Endothelial cell (in vitro differentiated cells): Measurements from ENCODE around the gene STARD13. TPM values are rescaled to one million over a fixed set of nuclear protein-coding genes. Genes with fewer than 3 reads are reported as not detected.

Source experiments
- DNase-seq: peaks from one replicate; pipeline ENCODE4 v3.0.0; 2021; ENCODE audit warnings: low spot score
- H3K27ac Mint-ChIP-seq: one replicate; pipeline ENCODE4 v1.8.0; 2021; ENCODE audit warnings: mixed read lengths, inconsistent platforms; ENCODE audit not compliant: unreplicated experiment
- H3K27me3 Mint-ChIP-seq: one replicate; pipeline ENCODE4 v1.8.0; 2021; ENCODE audit warnings: mild to moderate bottlenecking, moderate library complexity, mixed read lengths, inconsistent platforms; ENCODE audit not compliant: unreplicated experiment
- H3K36me3 Mint-ChIP-seq: one replicate; pipeline ENCODE4 v1.8.0; 2021; ENCODE audit warnings: mild to moderate bottlenecking, low read depth, mixed read lengths, inconsistent platforms; ENCODE audit not compliant: unreplicated experiment
- H3K4me1 Mint-ChIP-seq: one replicate; pipeline ENCODE4 v1.8.0; 2021; ENCODE audit warnings: mild to moderate bottlenecking, mixed read lengths, inconsistent platforms; ENCODE audit not compliant: unreplicated experiment
- H3K4me3 Mint-ChIP-seq: one replicate; pipeline ENCODE4 v1.8.0; 2021; ENCODE audit warnings: mild to moderate bottlenecking, mixed read lengths, inconsistent platforms; ENCODE audit not compliant: unreplicated experiment
- H3K9me3 Mint-ChIP-seq: one replicate; pipeline ENCODE4 v1.8.0; 2021; ENCODE audit warnings: mixed read lengths, inconsistent platforms; ENCODE audit not compliant: unreplicated experiment
- total RNA-seq: library from RNA; stranded (reverse); fragmentation: NEBNext Ultra II Directional; extraction: Animal tissue kit (Norgen Biotek cat#: 25700); gene quantifications from one replicate; pipeline ENCODE4 v1.2.1, GENCODE V29; 2021; ENCODE audit not compliant: unreplicated experiment
- TF ChIP-seq, protein P1 (sequence below): fragments of 200-600 bp; sonication (generic); IDR thresholded peaks from one replicate; pipeline ENCODE4 v1.5.0; 2021; ENCODE audit warnings: antibody characterized with exemption; ENCODE audit not compliant: unreplicated experiment

STARD13 gene
- total RNA-seq, 1 donor from 2014 or later = 63.8 TPM

- no peak overlapping the region for H3K4me3 Mint-ChIP-seq
- H3K36me3 Mint-ChIP-seq = peaks cover 50% of the 10 kb centered on the region
- peaks cover 15% of the 10 kb centered on the region for H3K4me1 Mint-ChIP-seq
- H3K27ac Mint-ChIP-seq = no peak overlapping the region
- no peaks in the 10 kb centered on the region for H3K9me3 Mint-ChIP-seq
- TF ChIP-seq, protein P1, sequence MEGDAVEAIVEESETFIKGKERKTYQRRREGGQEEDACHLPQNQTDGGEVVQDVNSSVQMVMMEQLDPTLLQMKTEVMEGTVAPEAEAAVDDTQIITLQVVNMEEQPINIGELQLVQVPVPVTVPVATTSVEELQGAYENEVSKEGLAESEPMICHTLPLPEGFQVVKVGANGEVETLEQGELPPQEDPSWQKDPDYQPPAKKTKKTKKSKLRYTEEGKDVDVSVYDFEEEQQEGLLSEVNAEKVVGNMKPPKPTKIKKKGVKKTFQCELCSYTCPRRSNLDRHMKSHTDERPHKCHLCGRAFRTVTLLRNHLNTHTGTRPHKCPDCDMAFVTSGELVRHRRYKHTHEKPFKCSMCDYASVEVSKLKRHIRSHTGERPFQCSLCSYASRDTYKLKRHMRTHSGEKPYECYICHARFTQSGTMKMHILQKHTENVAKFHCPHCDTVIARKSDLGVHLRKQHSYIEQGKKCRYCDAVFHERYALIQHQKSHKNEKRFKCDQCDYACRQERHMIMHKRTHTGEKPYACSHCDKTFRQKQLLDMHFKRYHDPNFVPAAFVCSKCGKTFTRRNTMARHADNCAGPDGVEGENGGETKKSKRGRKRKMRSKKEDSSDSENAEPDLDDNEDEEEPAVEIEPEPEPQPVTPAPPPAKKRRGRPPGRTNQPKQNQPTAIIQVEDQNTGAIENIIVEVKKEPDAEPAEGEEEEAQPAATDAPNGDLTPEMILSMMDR = no peak
- DNase-seq = no peak
- peaks cover 21% of the 10 kb centered on the region for H3K27me3 Mint-ChIP-seq
Observed at GRCh38 chr13:33125821-33126570, 159.6 kb downstream of the STARD13 start.

GRCh38 chr13:33123066-33123859 is 162.3 kb downstream of the STARD13 start:
- H3K4me1 Mint-ChIP-seq = peaks cover 15% of the 10 kb centered on the region
- TF ChIP-seq, protein P1 = no peak
- H3K36me3 Mint-ChIP-seq = peaks cover 50% of the 10 kb centered on the region
- H3K9me3 Mint-ChIP-seq = no peaks in the 10 kb centered on the region
- peak overlapping the region; percentile 60 for H3K4me3 Mint-ChIP-seq
- H3K27me3 Mint-ChIP-seq = peaks cover 12% of the 10 kb centered on the region
- DNase-seq = no peak
- H3K27ac Mint-ChIP-seq = peak overlapping the region; percentile 86

GRCh38 chr13:33119856-33120543 is 165.6 kb downstream of the STARD13 start:
- TF ChIP-seq, protein P1 = no peak
- Mint-ChIP-seq H3K36me3 (peaks cover 57% of the 10 kb centered on the region), H3K4me1 (peaks cover 15% of the 10 kb centered on the region), H3K27ac (no peak overlapping the region), H3K27me3 (peaks cover 5% of the 10 kb centered on the region), H3K9me3 (no peaks in the 10 kb centered on the region), H3K4me3 (no peak overlapping the region)
- DNase-seq = no peak

DNA sequence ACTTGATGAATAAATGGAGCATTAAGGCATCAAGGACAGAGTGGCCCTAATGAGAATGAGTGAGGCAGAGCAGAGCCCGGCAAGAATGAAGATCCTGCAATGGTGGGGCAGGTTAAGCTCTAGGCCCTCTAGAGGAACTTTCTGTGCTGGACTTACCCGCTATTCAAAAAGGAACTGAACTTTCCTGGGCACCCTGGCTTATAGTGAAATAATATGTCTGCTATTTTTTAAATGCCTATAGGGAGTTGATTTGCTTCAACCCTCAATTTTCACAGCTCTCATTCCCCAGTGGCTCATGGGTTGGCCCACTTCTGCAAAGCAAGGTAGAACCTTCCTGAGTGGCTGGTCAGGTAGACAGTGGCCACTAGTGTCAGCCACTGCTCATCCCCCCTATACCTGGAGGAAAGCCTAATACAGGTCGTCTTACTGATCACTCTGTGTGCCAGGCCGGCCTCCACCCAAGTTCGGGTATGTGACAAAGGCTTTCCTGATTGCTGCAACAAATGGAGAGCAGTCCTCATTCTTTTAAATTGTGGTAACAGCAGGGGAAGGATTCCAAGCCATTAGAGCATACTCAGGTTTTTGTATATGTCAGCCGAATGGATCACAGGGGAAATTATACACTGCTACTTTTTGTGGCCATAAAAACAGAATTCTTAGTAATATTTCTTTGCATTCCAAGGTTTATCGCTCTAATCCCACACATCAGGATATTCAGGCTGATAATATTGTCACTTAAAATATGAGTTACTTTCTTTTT is 166.4 kb downstream of the STARD13 start:
- DNase-seq = no peak
- peaks cover 4% of the 10 kb centered on the region for H3K27me3 Mint-ChIP-seq
- H3K27ac Mint-ChIP-seq = no peak overlapping the region
- no peaks in the 10 kb centered on the region for H3K9me3 Mint-ChIP-seq
- peaks cover 12% of the 10 kb centered on the region for H3K4me1 Mint-ChIP-seq
- TF ChIP-seq, protein P1 = no peak
- H3K4me3 Mint-ChIP-seq = no peak overlapping the region
- H3K36me3 Mint-ChIP-seq = peaks cover 55% of the 10 kb centered on the region
